Mucosa of descending colon (tissue), 3 donors: ENCODE measurements around the gene TEX28. TPM values are rescaled to one million over a fixed set of nuclear protein-coding genes. Genes with fewer than 3 reads are reported as not detected.
A peak's percentile ranks its signal among the peaks of the same experiment; 100 is the strongest.

Experiments
- ATAC-seq: fragments of 200-7000 bp; cut with Tn5 transposase; one replicate; pipeline ENCODE4 v1.9.1; 2020; ENCODE audit warnings: mild to moderate bottlenecking, moderate library complexity
- DNase-seq, 3 donors: peaks; one replicate each; pipeline ENCODE4 v3.0.0-alpha.2; 2020
- H3K36me3 ChIP-seq: fragments of 200-600 bp; one replicate; pipeline ENCODE4 v1.8.0; 2021; ENCODE audit warnings: low read depth, mild to moderate bottlenecking
- H3K4me1 ChIP-seq: fragments of 200-600 bp; one replicate; pipeline ENCODE4 v1.8.0; 2021; ENCODE audit warnings: low read depth, mild to moderate bottlenecking
- H3K4me3 ChIP-seq: fragments of 200-600 bp; one replicate; pipeline ENCODE4 v1.8.0; 2021; ENCODE audit warnings: mild to moderate bottlenecking
- H3K9me3 ChIP-seq: fragments of 200-600 bp; one replicate; pipeline ENCODE4 v1.8.0; 2021; ENCODE audit warnings: mild to moderate bottlenecking
- CTCF ChIP-seq: fragments of 200-600 bp; IDR thresholded peaks from one replicate; pipeline ENCODE4 v1.8.0; 2022; ENCODE audit warnings: antibody characterized with exemption, mild to moderate bottlenecking
- intact Hi-C, 2 donors: fragments of 100-400 bp; cut with DNase I in 1 of 2; cut with micrococcal nuclease in 1 of 2; formaldehyde crosslinking; loops; one replicate each; pipeline versions ENCODE4 v1.11.0 to v1.11.1; 2022; cut with DNase I, micrococcal nuclease
- total RNA-seq, 3 donors: library from RNA; stranded (reverse); fragmentation: NEBNext Ultra II Directional in 2 of 3; extraction: Animal tissue kit (Norgen Biotek cat#: 25700) in 2 of 3; gene quantifications; one replicate each; pipeline versions ENCODE4 v1.2.1 to v1.2.4, GENCODE V29; 2021 to 2023
- donor health status: DM: no; HTN: no; CAD: no; lungs with moderate emphysema.
- donor health status: DM: no; HTN: no; CAD: no.
- donor health status: DM: no; HTN: yes; CAD: no.

Gene TEX28
- total RNA-seq, 3 donors from 2014 or later, result not detected

- ATAC-seq, result peak; percentile 26
- intact Hi-C loops, result no loop called here
- H3K4me1 ChIP-seq, result no peaks in the 10 kb centered on the region
- H3K4me3 ChIP-seq, result no peak overlapping the region
- no peaks in the 10 kb centered on the region for H3K9me3 ChIP-seq
- DNase-seq, result peak in 1 of 3 donors; percentile 25
- H3K36me3 ChIP-seq, result no peaks in the 10 kb centered on the region
- TF ChIP-seq CTCF, result no peak
Observed at GRCh38 chrX:154317391-154317995, 22.6 kb upstream of the TEX28 start.

- intact Hi-C loops, result no loop called here
- H3K9me3 ChIP-seq, result no peaks in the 10 kb centered on the region
- no peak overlapping the region for H3K4me3 ChIP-seq
- no peak for TF ChIP-seq CTCF
- no peaks in the 10 kb centered on the region for H3K4me1 ChIP-seq
- DNase-seq (no peak), ATAC-seq (no peak)
- H3K36me3 ChIP-seq, result no peaks in the 10 kb centered on the region
Observed at GRCh38 chrX:154315416-154315815, 20.5 kb upstream of the TEX28 start.

- no peak for TF ChIP-seq CTCF
- no peaks in the 10 kb centered on the region for H3K4me1 ChIP-seq
- H3K9me3 ChIP-seq, result no peaks in the 10 kb centered on the region
- no peak overlapping the region for H3K4me3 ChIP-seq
- intact Hi-C loops, result no loop called here
- no peaks in the 10 kb centered on the region for H3K36me3 ChIP-seq
- DNase-seq (no peak), ATAC-seq (no peak)
Observed at GRCh38 chrX:154313147-154313546, 18.2 kb upstream of the TEX28 start.

- no peak for TF ChIP-seq CTCF
- no peaks in the 10 kb centered on the region for H3K36me3 ChIP-seq
- no peak for ATAC-seq
- intact Hi-C loops, result no loop called here
- no peaks in the 10 kb centered on the region for H3K9me3 ChIP-seq
- no peak overlapping the region for H3K4me3 ChIP-seq
- no peak for DNase-seq
- no peaks in the 10 kb centered on the region for H3K4me1 ChIP-seq
Observed at GRCh38 chrX:154312116-154312515, 17.2 kb upstream of the TEX28 start.

GRCh38 chrX:154310616-154311536, 16.0 kb upstream of the TEX28 start:
- DNase-seq (no peak), ATAC-seq (no peak)
- TF ChIP-seq CTCF, result no peak
- no peaks in the 10 kb centered on the region for H3K9me3 ChIP-seq
- no peaks in the 10 kb centered on the region for H3K4me1 ChIP-seq
- no peaks in the 10 kb centered on the region for H3K36me3 ChIP-seq
- intact Hi-C loops, result no loop called here
- H3K4me3 ChIP-seq, result no peak overlapping the region
